NCI-H446 treated with DMSO at 0.1 percent for 48 hours (cell line): ENCODE data around the gene NES.

ENCODE experiments used
- DNase-seq: peaks from one replicate; lab custom pipeline; 2025; lab: John Stamatoyannopoulos, UW

NES gene

DNA sequence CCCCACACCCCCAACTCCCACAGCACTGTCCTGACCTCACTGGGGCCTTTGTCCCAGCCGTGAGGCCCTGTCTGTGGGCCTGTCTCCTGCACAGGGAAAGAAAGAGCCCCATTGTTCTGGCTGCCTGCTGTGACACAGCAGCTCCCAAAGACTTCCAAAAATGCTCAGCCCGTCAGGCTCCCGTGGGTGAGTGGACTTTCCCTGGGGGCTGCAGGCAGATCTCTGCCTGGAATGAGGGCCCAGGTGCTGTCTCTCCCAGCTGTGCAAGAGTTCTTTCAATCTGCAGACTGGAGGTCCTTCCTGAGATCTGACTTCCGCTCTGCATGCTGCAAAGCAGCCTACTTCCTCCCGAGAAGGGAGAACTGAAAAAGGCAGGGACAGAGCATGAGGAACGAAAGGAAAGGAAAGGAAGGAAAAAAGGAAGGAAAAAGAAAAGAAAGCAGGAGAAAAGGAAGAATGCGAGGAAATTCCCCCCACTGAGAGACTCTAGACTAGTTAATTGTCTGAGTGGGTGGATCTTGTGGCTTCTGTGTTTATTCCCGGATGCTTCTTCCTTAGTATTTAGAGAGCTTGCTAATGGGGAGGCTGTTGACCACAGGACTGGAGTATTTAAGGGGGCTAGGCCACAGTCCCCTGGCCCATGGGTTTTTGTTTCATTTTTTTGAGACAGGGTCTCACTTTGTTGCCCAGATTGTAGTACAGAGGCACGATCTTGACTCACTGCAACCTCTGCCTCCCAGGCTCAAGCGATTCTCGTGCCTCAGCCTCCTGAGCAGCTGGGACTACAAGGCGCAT is 15.0 kb downstream of the NES start:
- DNase-seq: no peak

DNA sequence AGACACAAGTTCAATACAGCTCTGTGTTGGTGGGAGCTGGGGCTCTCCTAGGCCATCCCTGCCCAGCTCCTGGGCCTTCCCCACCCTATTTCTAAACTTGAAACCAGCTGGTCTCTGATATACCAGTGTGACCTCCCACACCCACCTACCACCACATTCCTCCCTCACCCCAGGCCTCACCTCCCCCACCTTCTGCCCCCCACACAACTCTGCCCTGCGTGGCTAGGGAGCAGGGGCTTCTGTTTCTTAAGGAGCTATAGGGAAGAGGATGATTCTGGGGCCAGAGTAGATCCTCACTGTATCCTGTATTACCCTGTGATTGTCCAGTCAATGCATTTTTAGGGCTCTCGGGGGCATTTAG is 16.5 kb downstream of the NES start:
- DNase-seq: no peak

DNA sequence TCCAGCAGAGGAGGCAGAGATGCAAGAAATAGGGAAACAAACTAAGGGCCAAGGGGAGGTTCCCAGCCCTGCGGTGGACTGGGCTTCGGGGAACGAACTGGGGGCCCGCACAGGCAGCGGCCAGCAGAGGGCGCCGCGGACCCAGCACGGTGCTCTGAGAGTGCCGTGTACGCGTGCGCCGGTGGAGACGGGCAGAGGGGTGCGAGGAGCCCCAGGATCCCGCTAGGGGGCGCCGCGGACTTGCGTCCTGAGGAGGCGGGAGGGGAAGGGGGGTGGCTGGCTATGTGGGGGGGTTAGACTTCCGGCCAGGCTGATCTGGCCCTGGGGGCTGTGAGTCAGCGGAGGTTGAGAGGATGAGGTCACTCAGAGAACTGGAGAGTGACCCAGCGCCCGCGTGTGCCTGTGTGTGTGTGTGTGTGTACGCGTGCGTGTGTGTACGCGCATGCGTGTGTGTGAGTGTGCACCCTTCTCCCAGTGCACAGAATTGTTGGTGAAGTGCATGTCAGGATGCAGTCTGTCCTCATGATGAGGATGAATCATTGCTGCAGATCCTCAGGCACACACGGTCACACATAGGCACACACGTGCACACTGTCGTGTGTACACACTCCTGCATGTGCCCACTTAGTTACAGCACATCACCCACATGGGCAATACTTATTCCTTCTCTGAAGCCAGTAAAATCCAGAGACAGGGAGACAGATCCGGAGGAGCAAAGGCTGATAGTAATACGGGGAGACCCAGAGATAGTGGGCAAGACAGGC is 17.0 kb downstream of the NES start:
- DNase-seq: peak; percentile 70

DNA sequence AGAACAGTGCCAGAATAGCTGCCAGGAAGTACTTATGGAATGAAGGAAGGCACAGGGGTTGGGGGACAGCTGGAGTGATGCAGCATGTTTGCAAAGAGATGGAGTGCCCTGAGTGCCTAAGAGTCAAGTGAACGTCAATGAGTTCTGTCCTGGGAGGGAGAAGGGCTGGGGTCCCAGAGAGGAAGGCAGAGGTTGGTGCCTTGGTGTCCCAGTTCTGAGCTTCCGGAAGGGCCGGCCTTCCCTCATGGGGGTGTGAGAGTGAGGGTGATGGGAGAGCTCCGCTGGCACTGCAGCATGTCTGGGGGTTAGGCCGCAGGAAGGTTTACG is 17.6 kb downstream of the NES start:
- DNase-seq: no peak

DNA sequence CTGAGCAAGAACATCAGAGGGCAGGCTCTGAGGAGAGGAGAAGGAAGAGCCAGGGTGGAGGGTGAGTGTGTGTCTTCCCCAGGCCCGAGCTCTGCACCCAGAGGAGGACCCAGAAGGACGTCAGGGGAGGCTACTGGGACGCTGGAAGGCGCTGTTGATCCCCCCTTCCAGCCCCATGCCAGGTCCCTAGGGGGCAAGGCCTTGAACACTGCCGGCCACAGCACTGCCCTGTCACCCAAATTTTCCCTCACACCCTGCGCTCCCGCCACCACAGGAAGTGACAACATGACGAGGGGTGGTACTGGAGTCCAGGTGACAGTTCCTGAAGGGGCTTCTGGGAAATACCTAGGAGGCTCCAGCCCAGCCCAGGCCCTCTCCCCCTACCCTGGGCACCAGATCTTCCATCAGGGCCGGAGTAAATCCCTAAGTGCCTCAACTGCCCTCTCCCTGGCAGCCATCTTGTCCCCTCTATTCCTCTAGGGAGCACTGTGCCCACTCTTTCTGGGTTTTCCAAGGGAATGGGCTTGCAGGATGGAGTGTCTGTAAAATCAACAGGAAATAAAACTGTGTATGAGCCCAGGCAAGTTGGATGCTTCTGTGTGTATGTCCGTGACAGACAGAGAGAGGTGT is 18.1 kb downstream of the NES start:
- no peak for DNase-seq

DNA sequence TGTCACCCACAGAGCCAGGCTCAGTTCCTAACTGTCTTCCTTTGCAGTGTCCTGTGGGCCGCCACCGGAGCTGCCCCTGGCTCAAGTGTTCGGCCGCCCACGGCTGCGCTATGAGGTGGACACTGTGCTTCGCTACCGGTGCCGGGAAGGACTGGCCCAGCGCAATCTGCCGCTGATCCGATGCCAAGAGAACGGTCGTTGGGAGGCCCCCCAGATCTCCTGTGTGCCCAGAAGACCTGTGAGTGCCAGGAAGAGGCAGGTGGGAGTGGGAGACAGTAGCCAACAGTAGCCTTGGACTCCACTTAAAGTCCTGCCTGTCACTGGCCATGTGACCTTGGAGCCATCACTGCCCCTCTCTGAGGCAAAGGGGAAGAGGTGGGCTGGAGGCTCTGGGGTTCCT is 18.7 kb downstream of the NES start:
- DNase-seq: no peak

DNA sequence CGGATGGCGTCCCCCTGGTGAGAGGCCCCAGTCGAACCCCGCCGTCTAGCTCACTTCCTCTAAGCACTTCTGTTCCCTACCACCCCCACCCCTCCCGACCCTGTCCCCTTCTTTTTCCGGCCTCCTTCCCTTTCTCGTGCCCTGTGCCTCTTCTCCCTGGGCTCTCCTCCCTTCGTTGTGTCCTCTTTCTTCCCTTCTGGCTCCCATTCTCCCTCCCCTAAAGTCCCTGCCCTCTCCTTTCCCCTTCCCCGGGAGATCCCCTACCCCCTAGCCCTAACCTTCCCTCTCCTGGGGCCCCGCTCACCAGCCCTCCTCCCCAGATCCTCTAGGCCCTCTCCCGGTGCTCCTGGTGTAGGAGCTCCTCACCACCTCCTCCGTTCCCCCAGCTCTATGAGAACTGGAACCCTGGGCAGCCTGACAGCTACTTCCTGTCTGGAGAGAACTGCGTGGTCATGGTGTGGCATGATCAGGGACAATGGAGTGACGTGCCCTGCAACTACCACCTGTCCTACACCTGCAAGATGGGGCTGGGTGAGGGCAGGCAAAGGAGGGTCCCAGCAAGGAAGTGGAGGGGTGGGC is 19.4 kb downstream of the NES start:
- DNase-seq: no peak

DNA sequence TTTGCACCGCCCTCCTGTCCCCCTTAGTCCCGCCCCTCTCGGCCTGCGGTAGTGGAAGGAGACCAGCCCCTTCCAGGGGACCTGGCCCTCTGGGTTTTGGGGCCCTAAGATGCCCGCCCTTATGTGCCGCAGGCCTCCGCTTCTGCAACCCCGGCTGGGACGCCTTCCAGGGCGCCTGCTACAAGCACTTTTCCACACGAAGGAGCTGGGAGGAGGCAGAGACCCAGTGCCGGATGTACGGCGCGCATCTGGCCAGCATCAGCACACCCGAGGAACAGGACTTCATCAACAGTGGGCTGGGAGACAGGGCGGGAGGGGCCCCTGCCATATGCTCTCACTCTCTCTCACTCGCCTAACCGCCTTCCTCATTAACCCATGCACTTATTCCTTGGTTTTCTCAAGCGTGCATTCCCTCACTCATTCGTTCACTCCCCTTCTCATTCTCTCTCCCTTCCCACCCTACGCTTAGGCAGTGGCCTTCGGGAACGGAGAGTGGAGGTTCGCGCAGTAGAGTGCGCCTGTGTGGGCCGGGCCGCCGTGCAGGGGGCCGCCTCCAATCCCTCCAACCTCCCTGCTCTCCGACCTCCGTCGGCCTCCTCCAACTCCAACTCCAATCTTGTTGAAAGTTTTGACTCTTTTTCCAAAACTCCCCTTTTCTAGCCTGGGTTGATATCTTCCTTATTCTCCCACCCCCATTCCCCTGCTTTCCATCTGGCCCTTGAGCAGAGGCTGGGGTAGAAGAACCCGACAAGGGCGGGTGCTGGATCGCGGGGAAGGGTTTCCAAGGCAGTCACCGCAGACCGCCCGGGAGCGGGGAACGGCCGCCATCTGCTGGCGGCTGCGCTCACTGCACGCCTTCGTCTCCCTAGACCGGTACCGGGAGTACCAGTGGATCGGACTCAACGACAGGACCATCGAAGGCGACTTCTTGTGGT is 20.1 kb downstream of the NES start:
- no peak for DNase-seq

DNA sequence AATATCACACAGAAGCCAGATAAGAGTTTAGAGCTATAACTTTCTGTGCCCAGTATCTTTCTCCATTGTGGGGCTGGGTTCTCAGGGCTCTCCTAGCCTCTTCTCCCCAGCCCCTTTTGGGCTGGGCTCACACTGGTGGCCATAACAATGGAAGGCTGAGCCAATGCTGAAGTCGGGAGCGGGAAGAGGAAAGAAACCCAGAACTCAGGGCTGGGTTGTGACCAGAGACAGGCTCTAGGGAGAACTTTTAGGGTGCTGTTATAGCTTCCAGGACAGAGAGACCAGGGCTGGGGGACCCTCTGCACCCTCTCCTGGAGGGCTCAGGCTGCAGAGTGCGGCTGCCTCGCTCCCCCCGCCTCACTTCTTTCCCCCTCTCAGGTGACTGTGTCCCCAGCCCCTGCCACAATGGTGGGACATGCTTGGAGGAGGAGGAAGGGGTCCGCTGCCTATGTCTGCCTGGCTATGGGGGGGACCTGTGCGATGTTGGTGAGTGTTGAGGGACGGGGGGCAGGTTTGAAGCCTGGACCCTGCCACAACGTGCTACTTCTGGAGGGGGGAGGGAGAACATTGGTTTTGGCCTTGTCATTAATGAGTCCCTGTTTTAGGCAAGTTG is 21.2 kb downstream of the NES start:
- no peak for DNase-seq

DNA sequence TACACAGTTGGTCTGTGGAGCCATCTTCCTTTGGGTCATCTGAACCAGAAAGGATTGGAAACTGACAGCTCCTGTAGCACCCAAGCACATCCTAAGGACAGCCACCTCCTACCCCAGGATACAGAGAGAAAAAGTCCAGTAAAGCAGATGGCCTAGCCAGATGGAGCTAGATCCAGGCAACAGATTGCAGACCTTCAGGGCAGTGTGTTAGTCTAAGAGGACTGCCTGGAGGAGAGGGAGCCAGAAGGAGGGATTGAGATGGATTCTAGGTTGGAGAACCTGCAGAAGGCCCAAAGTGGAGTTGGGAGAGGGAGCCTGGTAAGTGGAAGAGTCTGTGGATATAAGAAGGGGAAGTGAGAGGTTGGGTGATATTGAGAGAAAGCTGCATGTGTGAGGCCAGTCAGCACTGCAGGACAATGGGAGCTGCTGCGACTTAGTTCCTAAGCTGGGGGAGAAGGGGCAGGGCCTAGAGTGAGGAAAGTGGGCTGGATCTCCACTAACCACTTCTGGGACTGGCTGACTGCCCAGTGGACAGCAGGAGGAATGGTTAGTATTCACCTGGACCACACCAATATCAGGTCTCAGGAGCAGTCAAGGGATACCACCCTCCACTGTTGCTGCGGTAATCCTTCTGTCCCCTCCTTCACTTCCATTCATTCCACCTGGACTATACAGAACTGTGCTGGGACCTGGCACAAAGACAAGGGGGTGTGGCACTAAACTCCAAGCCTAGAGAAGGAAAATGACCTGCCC is 21.9 kb downstream of the NES start:
- DNase-seq: no peak

DNA sequence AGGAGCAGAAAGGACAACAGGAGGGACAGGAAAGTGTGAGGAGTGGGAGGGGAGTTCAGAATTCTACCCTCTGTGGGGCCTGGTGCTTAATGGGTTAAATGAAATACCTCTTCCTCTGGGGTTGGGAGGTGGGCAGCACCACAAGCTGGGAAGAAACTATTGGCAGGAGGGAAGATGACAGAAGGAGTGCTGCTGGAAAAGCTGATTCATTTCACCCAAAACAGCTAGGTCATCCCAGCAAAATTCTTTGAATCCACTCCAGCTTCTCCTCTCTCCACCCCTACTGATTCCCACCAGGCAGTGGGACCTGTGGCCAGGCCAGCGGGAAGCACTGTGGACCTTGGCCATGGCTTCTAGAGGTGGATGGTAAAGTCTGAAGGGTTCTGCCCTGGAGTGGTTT is 22.5 kb downstream of the NES start:
- DNase-seq: peak; percentile 53

DNA sequence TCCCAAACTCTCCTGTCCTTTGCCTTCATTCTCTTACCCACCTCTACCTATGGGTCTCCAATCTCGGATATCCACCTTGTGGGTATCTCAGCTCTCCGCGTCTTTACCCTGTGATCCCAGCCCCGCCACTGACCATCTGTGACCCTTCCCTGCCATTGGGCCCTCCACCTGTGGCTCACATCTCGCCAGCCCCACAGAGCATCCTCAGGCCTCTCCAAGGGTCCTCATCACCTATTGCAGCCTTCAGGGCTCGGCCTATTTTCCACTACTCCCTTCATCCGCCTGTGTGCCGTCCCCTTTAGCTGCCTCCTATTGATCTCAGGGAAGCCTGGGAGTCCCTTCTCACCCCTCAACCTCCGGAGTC is 24.2 kb downstream of the NES start:
- DNase-seq: no peak

DNA sequence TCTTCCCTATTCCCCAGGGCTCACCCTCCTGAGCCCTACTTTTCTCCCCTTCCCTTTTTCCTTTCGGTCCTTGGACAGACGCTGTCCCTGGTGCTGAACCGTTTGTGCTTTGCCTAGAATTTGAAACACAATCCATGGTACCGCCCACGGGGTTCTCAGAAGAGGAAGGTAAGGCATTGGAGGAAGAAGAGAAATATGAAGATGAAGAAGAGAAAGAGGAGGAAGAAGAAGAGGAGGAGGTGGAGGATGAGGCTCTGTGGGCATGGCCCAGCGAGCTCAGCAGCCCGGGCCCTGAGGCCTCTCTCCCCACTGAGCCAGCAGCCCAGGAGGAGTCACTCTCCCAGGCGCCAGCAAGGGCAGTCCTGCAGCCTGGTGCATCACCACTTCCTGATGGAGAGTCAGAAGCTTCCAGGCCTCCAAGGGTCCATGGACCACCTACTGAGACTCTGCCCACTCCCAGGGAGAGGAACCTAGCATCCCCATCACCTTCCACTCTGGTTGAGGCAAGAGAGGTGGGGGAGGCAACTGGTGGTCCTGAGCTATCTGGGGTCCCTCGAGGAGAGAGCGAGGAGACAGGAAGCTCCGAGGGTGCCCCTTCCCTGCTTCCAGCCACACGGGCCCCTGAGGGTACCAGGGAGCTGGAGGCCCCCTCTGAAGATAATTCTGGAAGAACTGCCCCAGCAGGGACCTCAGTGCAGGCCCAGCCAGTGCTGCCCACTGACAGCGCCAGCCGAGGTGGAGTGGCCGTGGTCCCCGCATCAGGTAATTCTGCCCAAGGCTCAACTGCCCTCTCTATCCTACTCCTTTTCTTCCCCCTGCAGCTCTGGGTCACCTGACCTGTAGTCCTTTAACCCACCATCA is 24.8 kb downstream of the NES start:
- no peak for DNase-seq

DNA sequence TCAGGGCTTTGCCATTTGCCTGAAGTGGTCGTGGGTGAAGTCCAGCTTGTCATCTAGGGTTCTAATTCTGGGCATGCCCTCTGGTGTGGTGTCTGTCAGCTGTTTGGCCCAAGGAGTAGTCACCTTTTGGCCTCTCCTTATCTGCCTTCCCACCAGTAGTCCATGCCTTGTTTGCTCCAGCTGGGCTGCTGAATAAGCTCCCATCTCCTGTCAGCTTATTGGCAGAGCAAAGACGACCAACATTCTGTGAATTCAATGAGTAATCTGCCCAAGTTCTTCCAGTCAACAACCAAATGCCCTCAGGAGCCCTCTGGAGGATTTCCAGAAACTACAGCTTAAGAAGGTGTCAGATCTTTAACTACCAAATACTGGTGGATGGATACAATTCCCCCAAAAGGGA is 28.3 kb downstream of the NES start:
- peak; percentile 37 for DNase-seq

DNA sequence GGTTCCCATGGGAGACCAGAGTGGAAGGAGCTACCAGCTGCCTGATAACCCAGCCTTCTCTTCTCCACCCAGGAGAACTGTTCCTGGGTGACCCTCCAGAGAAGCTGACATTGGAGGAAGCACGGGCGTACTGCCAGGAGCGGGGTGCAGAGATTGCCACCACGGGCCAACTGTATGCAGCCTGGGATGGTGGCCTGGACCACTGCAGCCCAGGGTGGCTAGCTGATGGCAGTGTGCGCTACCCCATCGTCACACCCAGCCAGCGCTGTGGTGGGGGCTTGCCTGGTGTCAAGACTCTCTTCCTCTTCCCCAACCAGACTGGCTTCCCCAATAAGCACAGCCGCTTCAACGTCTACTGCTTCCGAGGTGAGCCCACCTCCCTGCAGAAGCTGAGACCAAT is 28.7 kb downstream of the NES start:
- DNase-seq: no peak

DNA sequence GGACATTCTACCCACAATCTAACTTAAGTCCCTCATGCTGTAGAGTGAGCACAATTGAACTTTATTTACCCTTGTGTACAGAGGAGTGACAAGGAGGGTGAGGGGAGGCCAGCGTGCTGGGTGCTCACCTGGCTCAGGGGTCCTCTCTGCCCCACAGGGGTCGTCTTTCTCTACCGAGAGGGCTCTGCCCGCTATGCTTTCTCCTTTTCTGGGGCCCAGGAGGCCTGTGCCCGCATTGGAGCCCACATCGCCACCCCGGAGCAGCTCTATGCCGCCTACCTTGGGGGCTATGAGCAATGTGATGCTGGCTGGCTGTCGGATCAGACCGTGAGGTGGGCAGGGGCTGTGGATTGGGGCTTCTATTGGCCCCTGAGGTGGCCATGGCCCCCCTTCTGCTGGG is 29.9 kb downstream of the NES start:
- no peak for DNase-seq

DNA sequence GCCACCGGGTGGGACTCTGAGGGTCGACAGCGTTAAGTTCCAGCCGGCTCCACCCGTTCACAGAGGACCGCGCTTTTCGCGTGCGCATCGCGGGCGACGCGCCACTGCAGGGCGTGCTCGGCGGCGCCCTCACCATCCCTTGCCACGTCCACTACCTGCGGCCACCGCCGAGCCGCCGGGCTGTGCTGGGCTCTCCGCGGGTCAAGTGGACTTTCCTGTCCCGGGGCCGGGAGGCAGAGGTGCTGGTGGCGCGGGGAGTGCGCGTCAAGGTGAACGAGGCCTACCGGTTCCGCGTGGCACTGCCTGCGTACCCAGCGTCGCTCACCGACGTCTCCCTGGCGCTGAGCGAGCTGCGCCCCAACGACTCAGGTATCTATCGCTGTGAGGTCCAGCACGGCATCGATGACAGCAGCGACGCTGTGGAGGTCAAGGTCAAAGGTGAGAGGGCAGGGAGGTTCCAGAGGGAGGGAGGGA is 30.4 kb downstream of the NES start:
- no peak for DNase-seq

DNA sequence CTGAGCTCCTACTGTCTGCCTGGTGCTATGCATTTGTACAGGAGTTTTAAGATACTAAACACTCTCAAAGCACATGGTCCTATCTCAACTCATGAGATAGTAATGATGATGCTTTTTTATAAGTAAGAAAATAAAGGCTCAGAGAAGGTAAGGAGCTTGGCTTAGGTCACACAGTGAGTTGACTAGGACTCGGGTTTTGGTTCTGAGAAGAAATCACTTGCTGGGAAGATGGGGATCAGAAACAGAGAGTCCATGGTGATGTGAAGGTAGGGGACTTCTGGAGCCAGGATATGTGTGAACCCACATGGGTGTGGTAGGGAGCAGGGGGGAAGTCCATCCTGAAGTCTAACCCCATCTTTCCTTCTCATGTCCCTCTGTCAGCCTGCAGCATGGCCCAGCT is 31.5 kb downstream of the NES start:
- no peak for DNase-seq

DNA sequence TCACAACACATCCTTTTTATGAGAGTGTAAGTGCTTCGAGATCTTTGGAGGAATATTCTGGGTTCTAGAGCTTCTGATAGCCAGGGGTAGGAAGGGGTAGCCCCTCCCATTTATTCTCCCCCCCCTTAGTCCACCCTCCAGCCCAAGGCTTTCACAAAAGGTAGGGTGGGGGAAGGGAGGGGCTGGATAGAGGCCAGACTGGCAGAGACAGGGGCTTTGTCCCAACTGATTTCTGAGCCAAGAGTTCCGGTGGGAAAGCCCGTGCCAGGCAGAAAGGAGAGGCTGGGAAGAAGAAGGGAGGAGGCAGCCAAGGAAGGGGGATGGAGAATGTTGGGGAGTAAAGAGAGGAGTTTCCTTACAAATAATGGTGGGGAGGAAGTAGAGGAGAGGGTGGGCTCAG is 32.2 kb downstream of the NES start:
- no peak for DNase-seq

DNA sequence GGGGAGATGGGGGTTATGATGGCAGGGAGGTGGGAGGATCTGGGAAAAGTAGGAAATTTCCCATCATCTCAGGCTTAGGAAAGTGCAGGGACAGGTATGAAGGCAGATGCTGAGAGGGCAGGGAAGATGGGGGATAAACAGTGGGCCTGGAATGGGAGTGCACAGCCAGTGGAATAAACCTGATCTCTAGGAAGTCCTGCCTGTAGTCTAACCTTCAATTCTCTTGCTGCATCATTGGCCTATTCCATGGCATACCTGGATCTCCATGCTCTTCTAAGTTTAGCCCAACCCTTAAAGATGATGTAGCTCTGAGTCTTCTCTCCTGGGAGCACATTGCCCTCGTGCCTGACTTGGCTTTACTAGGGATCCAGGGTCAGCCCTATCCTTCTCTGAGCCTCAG is 32.6 kb downstream of the NES start:
- DNase-seq: no peak
